ENCODE results near the gene CDKN2B-AS1.

Gene CDKN2B-AS1

GRCh38 chr9:21982861-21983560, 11.6 kb upstream of the CDKN2B-AS1 start:
- DNase-seq, result no peak

- DNase-seq, result no peak
Measured at GRCh38 chr9:21983561-21983935, 11.0 kb upstream of the CDKN2B-AS1 start.

- DNase-seq, result no peak
Measured at GRCh38 chr9:21984101-21984500, 10.5 kb upstream of the CDKN2B-AS1 start.

- DNase-seq, result no peak
Measured at GRCh38 chr9:21985964-21986667, 8.5 kb upstream of the CDKN2B-AS1 start.

- peak in 1 of 2 experiments; percentile 56 for DNase-seq
Measured at GRCh38 chr9:21988056-21988990, 6.3 kb upstream of the CDKN2B-AS1 start.

- peak; percentile 40 to 49 for DNase-seq
Measured at GRCh38 chr9:21989440-21990189, 5.0 kb upstream of the CDKN2B-AS1 start.

- DNase-seq, result peak in 1 of 2 experiments; percentile 76
Measured at GRCh38 chr9:21991072-21991959, 3.3 kb upstream of the CDKN2B-AS1 start.

GRCh38 chr9:21993007-21993406, 1.6 kb upstream of the CDKN2B-AS1 start:
- DNase-seq, result no peak

GRCh38 chr9:21993893-21994555, 567 bp upstream of the CDKN2B-AS1 start, which contains the start of gene CDKN2A:
Gene CDKN2A, minus strand, starts transcription at chr9:21994392.
- peak in 1 of 2 experiments; percentile 50 for DNase-seq

GRCh38 chr9:21995006-21995665, 545 bp downstream of the CDKN2B-AS1 start:
- peak; percentile 68 for DNase-seq

GRCh38 chr9:21995666-21996398, 1.2 kb downstream of the CDKN2B-AS1 start:
- DNase-seq, result peak in 1 of 2 experiments; percentile 45

GRCh38 chr9:21996438-21996837, 1.8 kb downstream of the CDKN2B-AS1 start:
- peak in 1 of 2 experiments; percentile 45 for DNase-seq

- DNase-seq, result peak in 1 of 2 experiments; percentile 44
Measured at GRCh38 chr9:21996858-21997257, 2.3 kb downstream of the CDKN2B-AS1 start.

GRCh38 chr9:21997480-21997879, 2.9 kb downstream of the CDKN2B-AS1 start:
- no peak for DNase-seq

GRCh38 chr9:21998026-21998425, 3.4 kb downstream of the CDKN2B-AS1 start:
- no peak for DNase-seq

GRCh38 chr9:22002038-22002437, 7.4 kb downstream of the CDKN2B-AS1 start:
- no peak for DNase-seq

- DNase-seq, result peak in 1 of 2 experiments; percentile 74
Measured at GRCh38 chr9:22005021-22005701, 10.6 kb downstream of the CDKN2B-AS1 start.

- DNase-seq, result peak in 1 of 2 experiments; percentile 36
Measured at GRCh38 chr9:22005702-22006606, 11.4 kb downstream of the CDKN2B-AS1 start.
